GM15510 (cell line): ENCODE results near the gene C19orf12.

Experiments used
- POLR2A ChIP-seq: IDR thresholded peaks from 3 replicates; pipeline ENCODE4 v1.6.1; 2011; ENCODE audit warnings: borderline replicate concordance; ENCODE audit not compliant: insufficient read length; ENCODE audit errors: extremely low read depth

The C19orf12 gene

GRCh38 chr19:29708554-29709439, 6.3 kb downstream of the C19orf12 start:
- TF ChIP-seq POLR2A, result no peak

DNA sequence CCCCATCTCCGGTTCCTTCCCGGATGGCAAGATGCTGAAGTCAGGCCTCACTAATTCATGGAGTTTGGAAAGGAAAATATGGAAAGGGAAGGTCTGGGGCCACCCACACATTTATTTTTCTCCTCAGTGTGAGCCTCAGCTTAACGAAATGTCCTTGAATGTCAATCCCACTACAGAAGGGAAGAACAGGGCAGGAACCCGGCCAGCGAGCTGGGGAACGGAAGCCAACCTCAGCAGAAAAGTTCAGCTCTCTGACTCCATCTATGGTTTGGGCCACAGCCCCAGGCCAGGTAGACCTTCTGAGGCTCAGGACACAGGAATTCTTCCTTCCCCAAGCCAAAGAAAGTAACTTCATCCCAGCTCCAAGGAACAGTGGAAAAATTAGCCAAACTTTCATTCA, 8.4 kb downstream of the C19orf12 start:
- TF ChIP-seq POLR2A, result no peak

GRCh38 chr19:29705706-29706105, 9.4 kb downstream of the C19orf12 start:
- TF ChIP-seq POLR2A, result no peak

DNA sequence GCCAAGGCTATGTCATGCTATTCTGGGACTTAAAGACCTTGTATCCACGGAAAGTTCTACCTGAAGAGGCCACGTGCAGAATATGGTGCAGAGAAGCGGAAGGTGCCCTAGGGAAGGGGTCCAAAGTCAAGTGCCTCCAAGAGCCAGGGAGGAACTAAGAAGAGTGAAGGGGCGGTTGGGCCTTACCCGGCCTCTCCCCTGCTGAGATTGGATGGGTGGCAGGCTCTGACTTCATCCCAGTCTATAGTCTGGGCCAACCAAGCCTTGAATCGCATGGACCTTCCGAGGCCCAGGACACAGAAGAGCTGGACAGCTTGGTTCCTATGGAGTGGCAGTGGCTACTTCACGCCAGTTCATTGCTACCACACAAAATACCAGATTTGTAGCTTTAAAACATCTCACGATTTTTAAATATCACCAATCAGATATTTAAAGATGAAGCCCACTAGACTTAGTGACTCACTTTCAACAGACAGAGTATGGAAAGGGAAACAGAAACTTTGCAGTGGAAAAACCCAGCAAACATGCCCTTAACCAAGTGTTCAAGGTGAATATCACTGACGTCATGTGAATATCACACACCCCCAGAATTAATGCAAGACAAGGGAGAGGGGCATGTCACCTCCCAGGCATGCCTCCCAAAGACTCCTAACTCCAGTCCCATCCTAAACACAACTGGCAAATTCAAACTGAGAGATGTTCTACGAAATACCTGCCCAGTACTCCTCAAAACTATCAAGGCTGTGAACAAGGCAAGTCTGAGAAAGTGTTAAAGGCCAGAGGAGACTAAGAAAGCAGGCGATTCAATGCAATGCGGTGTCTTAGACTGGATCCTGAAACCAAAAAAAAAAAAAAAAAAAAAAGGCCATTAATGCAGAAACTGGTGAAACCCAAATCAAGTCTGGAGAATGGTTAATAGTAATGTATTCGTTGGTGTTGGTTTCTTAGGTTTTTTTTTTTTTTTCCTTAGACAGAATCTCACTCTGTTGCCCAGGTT, 10.2 kb downstream of the C19orf12 start:
- TF ChIP-seq POLR2A, result no peak

DNA sequence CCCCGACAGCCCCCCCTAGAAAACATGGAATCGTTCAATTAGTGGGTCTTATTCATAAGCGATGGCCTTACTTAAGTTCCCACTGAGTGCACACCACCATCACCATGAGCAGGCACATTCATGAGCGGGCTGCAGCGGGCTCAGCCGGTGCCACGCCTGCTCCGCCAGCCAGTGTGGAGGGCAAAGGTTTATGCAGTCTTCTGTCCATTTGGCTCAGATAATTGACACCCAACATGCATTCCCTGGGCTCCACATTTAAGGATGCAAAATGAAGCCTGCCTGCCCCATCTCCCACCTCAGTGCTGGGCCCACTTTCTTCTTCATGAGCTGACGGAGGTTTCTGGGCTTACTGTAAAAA, 12.1 kb downstream of the C19orf12 start:
- TF ChIP-seq POLR2A, result no peak

GRCh38 chr19:29702161-29702962, 12.7 kb downstream of the C19orf12 start:
- no peak for TF ChIP-seq POLR2A

DNA sequence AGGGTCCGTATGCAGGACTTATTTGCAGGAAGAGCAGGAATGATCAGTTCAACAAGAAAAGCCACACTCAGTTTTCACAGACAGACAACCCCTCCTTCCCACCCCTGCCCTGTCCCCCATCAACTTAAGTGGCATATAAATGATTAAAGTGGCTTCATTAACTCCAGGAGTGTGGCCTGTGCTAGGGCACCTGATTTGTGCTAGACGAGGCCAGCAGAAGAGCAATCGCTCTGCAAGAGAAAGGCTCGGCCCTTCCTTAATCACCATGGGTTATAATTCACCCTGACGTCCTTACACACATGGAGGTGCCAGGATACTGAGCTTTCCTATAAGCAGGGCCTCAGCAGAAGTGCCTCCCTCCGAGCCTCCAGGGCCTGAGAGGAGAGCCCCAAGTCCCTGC, 14.6 kb downstream of the C19orf12 start:
- TF ChIP-seq POLR2A, result no peak

DNA sequence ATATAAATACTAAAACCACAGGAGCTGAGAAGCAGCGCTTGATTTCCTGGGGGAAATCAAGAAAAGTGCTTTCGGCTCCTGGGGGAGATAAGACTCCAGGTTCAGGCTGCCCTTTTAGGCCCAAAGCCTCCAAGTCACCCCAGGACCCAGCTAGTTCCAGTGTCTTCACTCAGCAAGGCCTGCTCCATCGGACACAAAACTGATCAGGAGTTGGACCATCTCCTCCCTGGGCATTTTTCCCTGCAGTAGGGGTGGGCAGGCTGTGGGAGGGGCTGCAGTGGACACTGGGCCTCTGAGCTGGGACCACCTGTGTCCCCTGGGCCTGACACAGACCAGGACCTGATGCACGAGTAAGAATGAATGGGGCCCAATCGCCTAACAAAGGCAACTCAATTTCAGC, 15.2 kb downstream of the C19orf12 start:
- no peak for TF ChIP-seq POLR2A

GRCh38 chr19:29697523-29698261, 17.4 kb downstream of the C19orf12 start:
- no peak for TF ChIP-seq POLR2A

DNA sequence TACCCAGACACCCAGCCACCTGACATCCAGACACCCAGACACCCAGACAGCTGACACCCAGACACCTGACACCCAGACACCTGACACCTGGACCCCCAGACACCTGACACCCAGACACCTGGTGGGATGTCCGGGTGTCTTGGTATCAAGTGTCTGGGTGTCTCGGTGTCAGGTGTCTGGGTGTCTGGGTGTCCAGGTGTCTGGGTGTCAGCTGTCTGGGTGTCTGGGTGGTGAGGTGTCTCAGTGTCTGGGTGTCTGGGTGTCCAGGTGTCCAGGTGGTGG, 18.6 kb downstream of the C19orf12 start:
- no peak for TF ChIP-seq POLR2A

DNA sequence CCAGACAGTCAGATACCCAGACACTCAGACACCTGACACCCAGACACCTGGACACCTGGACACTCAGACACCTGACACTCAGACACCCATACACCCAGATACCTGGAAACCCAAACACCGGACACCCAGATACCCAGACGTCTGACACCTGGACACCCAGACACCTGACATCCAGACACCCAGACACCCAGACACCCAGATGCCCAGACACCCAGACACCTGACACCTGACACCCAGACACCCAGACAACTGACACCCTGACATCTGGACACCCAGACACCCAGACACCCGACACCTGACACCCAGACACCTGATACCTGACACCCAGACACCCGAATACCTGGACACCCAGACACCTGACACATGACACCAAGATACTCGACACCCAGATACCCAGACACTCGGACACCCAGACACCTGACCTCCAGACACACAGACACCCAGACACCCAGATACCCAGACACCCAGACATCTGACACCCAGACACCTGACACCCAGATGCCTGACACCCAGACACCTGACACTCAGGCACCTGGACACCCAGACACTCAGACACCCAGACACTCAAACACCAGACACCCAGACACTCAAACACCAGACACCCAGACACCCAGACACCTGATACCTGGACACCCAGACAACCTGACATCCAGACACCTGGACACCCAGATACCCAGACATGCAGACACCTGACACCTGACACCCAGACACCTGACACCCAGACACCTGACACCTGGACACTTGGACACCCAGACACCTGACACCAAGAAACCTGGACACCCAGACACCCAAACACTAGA, 19.1 kb downstream of the C19orf12 start:
- no peak for TF ChIP-seq POLR2A

DNA sequence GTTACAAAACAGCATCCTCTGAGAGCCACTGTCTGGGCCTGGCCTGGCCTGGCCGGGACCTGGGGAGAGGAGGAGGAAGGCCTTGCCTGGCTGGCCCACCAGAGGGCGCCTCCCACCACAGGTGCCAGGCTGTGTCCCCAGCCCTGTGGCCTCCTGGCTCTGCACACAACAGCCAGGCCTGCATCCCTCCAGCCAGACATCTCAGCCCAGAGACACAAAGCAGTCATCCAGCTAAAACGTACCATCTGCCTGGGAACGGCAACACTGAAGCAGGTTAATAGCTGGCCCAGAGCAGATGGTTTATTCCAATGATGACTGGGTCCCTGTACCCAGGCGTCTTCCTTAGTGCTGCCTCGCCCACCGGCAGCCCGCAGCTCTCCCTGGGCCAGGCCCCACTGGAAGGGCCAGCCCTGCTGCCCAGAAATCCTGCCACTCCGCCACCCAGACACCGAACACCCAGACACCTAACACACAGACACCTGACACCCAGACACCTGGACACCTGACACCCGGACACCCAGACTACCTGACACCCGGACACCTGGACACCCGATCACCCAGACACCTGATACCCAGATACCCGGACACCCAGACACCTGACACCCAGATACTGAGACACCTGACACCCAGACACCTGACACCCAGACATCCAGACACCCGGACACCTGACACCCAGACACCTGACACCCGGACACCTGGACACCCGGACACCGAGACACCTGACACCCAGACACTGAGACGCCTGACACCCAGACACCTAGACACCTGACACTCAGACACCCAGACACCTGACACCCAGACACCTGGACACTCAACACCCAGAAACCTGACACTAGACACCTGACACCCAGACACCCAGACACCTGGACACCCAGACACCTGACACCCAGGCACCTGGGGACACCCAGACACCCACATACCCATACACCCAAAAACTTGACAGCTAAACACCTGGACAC, 20.1 kb downstream of the C19orf12 start:
- TF ChIP-seq POLR2A, result no peak

GRCh38 chr19:29694161-29694560, 20.9 kb downstream of the C19orf12 start:
- no peak for TF ChIP-seq POLR2A

GRCh38 chr19:29690842-29691241, 24.2 kb downstream of the C19orf12 start:
- no peak for TF ChIP-seq POLR2A
